Tibial artery (tissue), 4 donors: Measurements from ENCODE around the gene ANXA8.
"Not testable (repeated sequence)": the region's sequence is repeated elsewhere in the genome, so short reads cannot be mapped to it uniquely, and the experiment has no call there.

Experiments used
- DNase-seq, 2 donors: peaks; one replicate each; pipeline ENCODE4 v3.0.0-alpha.2; 2019
- H3K27ac ChIP-seq, 2 donors: fragments of 200-600 bp; sonication (generic) in 1 of 2; 1 replicate in 1 of 2; 2 replicates in 1 of 2; pipeline ENCODE4 v1.5.1; 2018 to 2019; ENCODE audit warnings: mild to moderate bottlenecking in 1 of 2
- H3K27me3 ChIP-seq, 2 donors: fragments of 200-600 bp; sonication (generic) in 1 of 2; one replicate each; pipeline versions ENCODE4 v1.5.1 to v1.6.0; 2016 to 2019
- H3K36me3 ChIP-seq, 3 donors: fragments of 200-600 bp; sonication (generic) in 2 of 3; one replicate each; pipeline ENCODE4 v1.5.1; 2016 to 2019; ENCODE audit warnings: mild to moderate bottlenecking in 2 of 3
- H3K4me1 ChIP-seq, 4 donors: fragments of 200-600 bp; sonication (generic) in 2 of 4; 1 replicate in 3 of 4; 2 replicates in 1 of 4; pipeline ENCODE4 v1.5.1; 2016 to 2019
- H3K4me3 ChIP-seq, 2 donors: fragments of 200-600 bp; sonication (generic) in 1 of 2; 1 replicate in 1 of 2; 2 replicates in 1 of 2; pipeline ENCODE4 v1.5.1; 2018 to 2019; ENCODE audit warnings: mild to moderate bottlenecking in 2 of 2
- H3K9me3 ChIP-seq, 3 donors: fragments of 200-600 bp; sonication (generic) in 1 of 3; one replicate each; pipeline ENCODE4 v1.5.1; 2016 to 2019
- intact Hi-C: fragments of 100-400 bp; cut with DNase I; formaldehyde crosslinking; loops from one replicate; pipeline ENCODE4 v1.15.0; 2023; ENCODE audit warnings: low total_unique reads

The ANXA8 gene

DNA sequence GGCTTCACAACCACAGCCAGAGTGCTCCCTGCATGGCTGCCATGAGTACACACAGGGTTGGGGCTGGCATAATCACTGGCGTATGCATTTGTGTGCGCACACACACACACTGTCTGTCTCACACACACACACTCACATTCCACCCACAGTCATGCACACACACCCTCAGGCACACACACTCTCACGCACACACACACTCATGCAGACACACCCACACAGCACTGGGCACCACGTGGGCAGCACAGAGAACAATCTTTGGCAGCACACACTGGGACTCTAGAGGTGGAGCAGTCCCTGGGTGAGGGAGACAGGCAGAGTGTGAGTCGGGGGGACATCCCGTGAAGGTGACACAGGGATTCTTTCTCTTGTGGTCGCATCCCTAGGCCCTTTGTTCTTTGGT lies 10.4 kb downstream of the ANXA8 start:
- H3K27me3 ChIP-seq, H3K9me3 ChIP-seq, intact Hi-C loops, H3K4me3 ChIP-seq, DNase-seq, H3K4me1 ChIP-seq, H3K27ac ChIP-seq, H3K36me3 ChIP-seq: not testable (repeated sequence)

DNA sequence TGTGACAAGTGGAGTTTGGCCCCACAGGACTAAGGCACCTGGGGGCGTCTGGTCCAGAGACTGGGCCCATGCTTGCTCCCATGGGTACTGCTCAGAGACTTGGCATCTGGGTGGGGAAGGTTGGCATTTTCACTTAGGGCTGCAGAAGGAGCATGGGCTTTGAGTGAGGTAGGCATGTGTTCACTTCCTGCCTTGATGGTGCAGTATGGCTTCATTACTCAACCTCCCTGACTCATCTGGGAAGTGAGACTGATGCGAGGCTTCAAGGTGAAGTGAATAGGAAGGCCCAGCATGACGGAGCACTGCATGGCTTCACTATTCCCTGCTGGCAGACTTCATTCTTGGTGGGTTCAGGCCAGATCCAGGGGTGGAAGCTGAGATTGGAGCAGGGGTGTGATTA lies 11.3 kb downstream of the ANXA8 start:
- H3K4me1 ChIP-seq, H3K36me3 ChIP-seq, H3K27ac ChIP-seq, H3K27me3 ChIP-seq, H3K9me3 ChIP-seq, intact Hi-C loops, DNase-seq, H3K4me3 ChIP-seq: not testable (repeated sequence)

GRCh38 chr10:47472072-47472471 lies 11.8 kb downstream of the ANXA8 start:
- H3K4me3 ChIP-seq, H3K9me3 ChIP-seq, H3K4me1 ChIP-seq, DNase-seq, H3K27me3 ChIP-seq, H3K36me3 ChIP-seq, H3K27ac ChIP-seq, intact Hi-C loops: not testable (repeated sequence)

GRCh38 chr10:47468731-47469528 lies 15.0 kb downstream of the ANXA8 start:
- H3K27me3 ChIP-seq, H3K27ac ChIP-seq, H3K4me1 ChIP-seq, H3K36me3 ChIP-seq, intact Hi-C loops, DNase-seq, H3K9me3 ChIP-seq, H3K4me3 ChIP-seq: not testable (repeated sequence)

GRCh38 chr10:47467957-47468356 lies 16.0 kb downstream of the ANXA8 start:
- DNase-seq, H3K9me3 ChIP-seq: not testable (repeated sequence)

GRCh38 chr10:47467458-47467857 lies 16.5 kb downstream of the ANXA8 start:
- H3K27ac ChIP-seq, H3K9me3 ChIP-seq, H3K27me3 ChIP-seq, H3K36me3 ChIP-seq, intact Hi-C loops, DNase-seq, H3K4me1 ChIP-seq, H3K4me3 ChIP-seq: not testable (repeated sequence)

More at GRCh38 chr10:47467957-47468356, 16.0 kb downstream of the ANXA8 start:
- H3K27ac ChIP-seq, H3K4me3 ChIP-seq, H3K36me3 ChIP-seq, H3K27me3 ChIP-seq, H3K4me1 ChIP-seq, intact Hi-C loops: not testable (repeated sequence)

DNA sequence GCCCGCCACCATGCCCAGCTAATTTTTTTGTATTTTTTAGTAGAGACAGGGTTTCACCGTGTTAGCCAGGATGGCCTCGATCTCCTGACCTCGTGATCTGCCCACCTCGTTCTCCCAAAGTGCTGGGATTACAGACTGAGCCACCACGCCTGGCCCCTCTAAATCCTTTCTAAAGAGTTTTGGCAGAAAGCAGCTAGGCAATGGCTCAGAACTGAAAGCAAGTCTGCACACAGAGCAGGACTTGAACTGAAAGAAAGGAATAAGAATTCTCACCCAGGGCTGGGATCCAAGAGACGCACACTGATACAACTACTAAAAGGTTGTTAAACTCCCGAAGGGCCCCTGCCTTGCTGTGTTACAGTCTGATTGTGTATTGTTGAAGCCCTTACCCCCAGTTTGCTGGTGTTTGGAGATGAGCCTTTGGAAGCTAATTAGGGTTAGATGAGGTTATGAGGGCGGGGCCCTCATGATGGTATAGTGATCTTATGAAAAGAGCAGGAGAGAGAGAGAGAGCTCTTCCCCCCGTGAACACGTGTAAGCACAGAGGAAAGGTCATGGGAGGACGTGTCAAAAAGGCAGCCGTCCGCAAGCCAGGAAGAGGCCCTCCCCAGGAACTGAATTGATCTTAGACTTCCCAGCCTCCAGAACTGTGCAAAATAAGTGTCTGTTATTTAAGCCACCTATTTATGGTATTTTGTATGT lies 18.5 kb downstream of the ANXA8 start:
- H3K4me3 ChIP-seq, H3K36me3 ChIP-seq, H3K4me1 ChIP-seq, H3K27ac ChIP-seq, intact Hi-C loops, H3K9me3 ChIP-seq, H3K27me3 ChIP-seq, DNase-seq: not testable (repeated sequence)

DNA sequence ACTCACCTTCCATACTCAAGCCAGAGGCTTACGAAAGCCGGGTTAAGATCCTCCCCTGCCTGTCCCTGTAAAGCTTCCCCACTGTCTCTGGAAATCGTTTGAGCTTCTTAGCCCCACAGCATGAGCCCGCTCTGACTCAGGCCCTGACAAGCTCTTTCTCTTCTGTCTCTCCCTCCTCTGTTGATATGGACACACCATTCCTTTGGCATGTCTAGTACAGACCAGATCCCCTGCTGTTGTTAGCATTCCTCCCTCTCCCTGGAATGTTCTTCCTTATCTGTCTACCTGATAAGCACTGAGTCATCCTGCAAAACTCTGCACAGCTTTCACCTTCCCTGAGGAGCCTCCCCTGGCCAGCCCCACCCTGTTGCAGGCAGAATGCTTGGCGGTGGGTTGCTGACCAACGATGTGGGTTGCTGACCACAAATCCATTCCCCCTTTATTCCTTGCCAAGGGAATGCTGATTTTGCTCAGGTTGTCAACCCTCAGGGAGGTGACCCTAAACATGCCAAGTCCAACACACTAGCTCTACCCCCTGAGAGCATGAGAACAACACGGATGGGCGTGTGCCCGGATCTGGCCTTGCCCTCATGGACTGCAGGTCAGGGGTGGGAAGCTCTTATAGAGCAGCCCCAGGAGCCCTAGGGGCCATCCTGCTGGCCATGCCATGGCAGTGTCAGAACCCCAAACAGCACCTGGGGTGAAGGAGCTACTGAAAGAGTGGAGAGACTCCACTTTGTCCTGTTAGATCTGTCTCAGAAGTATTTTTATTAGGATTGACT lies 21.1 kb downstream of the ANXA8 start:
- H3K36me3 ChIP-seq, H3K4me1 ChIP-seq, intact Hi-C loops, H3K4me3 ChIP-seq, H3K9me3 ChIP-seq, H3K27me3 ChIP-seq, DNase-seq, H3K27ac ChIP-seq: not testable (repeated sequence)

DNA sequence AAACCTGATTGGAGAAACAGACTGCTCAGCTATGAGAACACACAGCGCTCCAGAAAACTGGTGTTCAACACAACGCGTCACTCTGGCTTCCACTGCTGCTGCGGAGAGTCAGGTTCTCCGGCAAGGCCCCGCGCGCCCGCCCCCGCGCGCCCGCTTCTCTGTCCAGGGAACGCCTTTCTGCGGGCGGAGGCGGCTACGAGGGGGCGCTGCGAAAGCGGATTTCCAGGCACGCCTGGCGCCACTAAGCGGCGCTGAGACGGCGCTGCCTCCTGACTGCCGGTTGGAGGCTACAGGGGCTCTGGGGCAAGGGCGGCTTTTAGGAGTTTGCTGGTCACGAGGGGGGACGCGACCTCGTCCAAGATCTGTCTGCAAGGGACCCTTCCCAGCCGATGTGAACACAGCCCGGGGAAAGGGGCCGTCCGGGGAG lies 22.6 kb downstream of the ANXA8 start:
- H3K4me3 ChIP-seq, result peak overlapping the region; percentile 18 to 29
- H3K27me3 ChIP-seq, H3K36me3 ChIP-seq, intact Hi-C loops, H3K4me1 ChIP-seq, H3K27ac ChIP-seq, H3K9me3 ChIP-seq: not testable (repeated sequence)
- peak in 1 of 2 donors; percentile 44 for DNase-seq
